ENCODE data around the gene ENOSF1.

DNA sequence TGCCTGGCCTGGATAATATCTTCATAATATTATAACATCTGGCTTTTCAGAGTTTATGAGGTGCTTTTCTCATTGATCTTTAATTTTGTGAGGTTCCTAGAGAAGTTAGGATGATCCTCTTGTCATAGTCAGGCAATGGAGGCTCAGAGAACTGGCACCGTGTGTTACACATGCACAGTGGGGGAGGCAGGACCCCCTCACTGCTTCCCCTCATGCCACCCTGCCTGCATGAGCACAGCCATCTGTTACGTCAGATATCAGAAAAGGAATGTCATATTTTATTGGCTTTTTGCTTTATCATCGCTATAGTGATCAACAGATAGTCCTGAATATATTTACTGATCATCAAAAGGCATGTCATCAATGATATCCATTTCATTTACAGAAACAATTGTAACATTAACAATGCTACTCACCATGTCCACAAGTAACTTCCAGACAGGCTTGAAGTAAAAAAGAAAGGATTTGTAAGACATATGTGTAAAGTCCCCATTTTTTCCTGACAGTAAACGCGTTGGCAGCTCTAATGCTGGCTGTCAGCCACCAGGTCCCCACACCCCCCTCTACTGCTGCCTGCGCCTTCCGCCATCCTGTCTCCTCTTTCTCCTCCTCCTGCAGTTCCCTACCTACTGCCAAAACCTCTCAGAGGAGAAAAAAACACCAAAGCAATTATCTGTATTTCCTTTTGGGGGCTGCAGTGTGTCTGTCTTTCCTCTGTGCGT, 18.8 kb downstream of the ENOSF1 start:
- no peak for TF ChIP-seq POLR2A (IDR thresholded peaks at IDR 0.05)
- TF ChIP-seq, protein P1, sequence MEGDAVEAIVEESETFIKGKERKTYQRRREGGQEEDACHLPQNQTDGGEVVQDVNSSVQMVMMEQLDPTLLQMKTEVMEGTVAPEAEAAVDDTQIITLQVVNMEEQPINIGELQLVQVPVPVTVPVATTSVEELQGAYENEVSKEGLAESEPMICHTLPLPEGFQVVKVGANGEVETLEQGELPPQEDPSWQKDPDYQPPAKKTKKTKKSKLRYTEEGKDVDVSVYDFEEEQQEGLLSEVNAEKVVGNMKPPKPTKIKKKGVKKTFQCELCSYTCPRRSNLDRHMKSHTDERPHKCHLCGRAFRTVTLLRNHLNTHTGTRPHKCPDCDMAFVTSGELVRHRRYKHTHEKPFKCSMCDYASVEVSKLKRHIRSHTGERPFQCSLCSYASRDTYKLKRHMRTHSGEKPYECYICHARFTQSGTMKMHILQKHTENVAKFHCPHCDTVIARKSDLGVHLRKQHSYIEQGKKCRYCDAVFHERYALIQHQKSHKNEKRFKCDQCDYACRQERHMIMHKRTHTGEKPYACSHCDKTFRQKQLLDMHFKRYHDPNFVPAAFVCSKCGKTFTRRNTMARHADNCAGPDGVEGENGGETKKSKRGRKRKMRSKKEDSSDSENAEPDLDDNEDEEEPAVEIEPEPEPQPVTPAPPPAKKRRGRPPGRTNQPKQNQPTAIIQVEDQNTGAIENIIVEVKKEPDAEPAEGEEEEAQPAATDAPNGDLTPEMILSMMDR (IDR thresholded peaks at IDR 0.05): no peak

Measured in Peyer's patch (tissue), 4 donors.